PC-3 (cell line): ENCODE measurements around the gene CREM.

Experiments
- EZH2 ChIP-seq: fragments of 300-600 bp; sonication (generic); IDR thresholded peaks from one replicate; pipeline ENCODE4 v1.6.1; 2017; ENCODE audit warnings: antibody characterized with exemption, mild to moderate bottlenecking, low read length; ENCODE audit not compliant: unreplicated experiment
- EZH2phosphoT487 ChIP-seq: fragments of 300-600 bp; sonication (generic); IDR thresholded peaks from 2 replicates; pipeline ENCODE4 v1.6.1; 2018; ENCODE audit warnings: mild to moderate bottlenecking, antibody characterized with exemption, low read length, borderline replicate concordance
- TF ChIP-seq, protein P1 (sequence below): fragments of 300-600 bp; sonication (generic); conservative IDR thresholded peaks from 2 replicates; pipeline ENCODE4 v1.5.1; 2017; ENCODE audit warnings: antibody characterized with exemption, low read depth, mild to moderate bottlenecking, low read length

DNA sequence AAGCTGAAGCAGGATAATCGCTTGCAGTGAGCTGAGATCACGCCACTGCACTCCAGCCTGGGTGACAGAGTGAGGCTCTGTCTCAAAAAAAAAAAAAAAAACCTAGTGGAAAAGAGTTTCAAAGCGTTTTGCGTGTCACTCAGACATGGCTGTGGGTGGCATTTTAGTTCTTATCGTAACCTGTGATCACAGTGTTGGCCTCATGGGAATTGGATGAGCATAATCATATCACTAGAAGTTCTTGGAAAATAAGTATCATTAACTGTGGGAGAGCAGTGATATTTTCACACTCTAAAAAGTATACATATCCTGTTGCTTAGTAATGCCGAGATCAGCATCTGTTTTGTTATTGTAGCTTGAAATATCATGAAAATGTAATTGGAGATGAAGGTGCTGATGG, 92.6 kb downstream of the CREM start:
- TF ChIP-seq, protein P1, sequence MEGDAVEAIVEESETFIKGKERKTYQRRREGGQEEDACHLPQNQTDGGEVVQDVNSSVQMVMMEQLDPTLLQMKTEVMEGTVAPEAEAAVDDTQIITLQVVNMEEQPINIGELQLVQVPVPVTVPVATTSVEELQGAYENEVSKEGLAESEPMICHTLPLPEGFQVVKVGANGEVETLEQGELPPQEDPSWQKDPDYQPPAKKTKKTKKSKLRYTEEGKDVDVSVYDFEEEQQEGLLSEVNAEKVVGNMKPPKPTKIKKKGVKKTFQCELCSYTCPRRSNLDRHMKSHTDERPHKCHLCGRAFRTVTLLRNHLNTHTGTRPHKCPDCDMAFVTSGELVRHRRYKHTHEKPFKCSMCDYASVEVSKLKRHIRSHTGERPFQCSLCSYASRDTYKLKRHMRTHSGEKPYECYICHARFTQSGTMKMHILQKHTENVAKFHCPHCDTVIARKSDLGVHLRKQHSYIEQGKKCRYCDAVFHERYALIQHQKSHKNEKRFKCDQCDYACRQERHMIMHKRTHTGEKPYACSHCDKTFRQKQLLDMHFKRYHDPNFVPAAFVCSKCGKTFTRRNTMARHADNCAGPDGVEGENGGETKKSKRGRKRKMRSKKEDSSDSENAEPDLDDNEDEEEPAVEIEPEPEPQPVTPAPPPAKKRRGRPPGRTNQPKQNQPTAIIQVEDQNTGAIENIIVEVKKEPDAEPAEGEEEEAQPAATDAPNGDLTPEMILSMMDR: no peak
- TF ChIP-seq EZH2 (no peak), EZH2phosphoT487 (no peak)
